GM21515 (cell line): Measurements from ENCODE around the gene RHOJ.

Experiments used
- ATAC-seq: cut with Tn5 transposase; IDR thresholded peaks from one replicate; pipeline ENCODE4 v1.9.1; 2021; ENCODE audit not compliant: unreplicated experiment

RHOJ gene

DNA sequence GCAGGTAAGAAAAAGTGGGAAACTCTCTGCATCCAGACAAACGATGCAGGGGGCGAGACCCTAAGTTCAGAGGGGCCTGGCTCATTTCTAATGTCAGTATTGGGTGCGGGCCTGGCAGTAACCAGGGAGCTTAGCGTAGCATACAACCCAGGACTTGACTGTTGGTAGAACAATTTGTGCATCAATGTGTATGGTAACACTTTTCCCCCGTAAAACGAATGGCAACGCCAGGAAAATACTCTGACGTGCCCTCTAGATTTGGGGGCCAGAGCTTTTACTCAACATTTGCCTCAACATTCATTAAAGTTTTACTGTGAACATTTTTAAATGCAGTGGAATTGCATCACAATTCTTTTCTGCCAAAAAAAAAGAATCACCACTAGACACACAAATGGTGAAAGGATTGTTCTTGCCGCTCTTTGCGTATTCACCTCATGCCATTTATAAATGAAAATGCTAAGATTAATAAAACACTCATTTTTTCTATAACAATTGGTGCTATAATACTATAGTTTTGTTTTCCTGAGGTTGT lies 867 bp downstream of the RHOJ start:
- ATAC-seq = no peak

DNA sequence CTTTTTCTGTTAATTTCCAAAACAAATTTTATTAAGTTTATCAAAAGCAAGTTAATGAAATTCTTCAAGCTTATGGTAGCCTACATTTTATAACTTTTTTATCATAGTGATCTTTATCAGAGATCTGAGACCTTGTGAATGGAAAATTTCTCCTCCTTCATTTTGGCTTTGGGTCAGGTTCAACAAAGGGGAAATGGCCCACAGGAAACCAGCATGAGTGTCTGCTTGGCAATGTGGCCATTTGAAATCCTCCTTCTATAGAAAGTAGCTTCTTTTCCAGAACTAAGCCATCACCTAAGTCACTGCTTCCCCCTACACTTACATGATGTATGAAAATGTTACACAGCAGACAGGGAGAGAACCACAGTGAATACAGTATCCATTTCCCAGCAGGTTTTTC lies 1.6 kb downstream of the RHOJ start:
- no peak for ATAC-seq

DNA sequence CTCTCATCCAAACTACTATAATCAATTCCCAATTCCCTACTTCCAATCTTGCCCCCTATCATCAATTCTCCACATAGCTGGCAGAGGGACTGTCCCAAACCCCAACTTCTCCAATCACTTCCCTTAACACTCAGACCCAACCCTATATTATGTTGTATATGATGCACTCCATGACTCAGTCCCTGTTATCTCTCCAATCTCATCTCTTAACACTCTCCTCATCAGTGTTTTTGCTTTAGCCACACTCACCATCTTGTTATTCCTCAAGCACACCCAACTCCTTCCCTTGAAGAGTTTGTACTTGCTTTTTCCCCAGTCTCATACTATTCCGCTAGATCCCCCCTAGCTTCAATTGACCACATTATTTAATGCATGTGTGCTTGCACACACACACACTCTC lies 4.9 kb downstream of the RHOJ start:
- ATAC-seq = no peak

DNA sequence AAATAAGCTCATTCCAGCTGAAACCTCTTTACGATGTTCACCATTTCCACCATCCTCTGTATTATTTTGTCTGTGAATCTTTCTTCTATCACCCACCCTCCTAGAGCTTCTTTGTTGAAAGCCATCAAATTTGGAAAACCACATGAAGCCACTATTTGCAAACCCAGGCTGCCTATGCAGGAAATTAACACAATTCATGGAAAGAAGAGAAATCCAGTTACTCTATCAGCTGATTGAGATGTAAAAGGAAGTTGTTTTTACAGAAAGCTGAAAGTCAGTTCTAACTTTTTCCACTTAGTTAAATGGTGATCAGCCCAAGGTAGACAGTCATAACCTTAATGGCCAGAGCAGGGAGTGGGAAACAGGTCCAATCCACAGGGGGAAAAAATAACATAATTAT lies 6.6 kb downstream of the RHOJ start:
- no peak for ATAC-seq

DNA sequence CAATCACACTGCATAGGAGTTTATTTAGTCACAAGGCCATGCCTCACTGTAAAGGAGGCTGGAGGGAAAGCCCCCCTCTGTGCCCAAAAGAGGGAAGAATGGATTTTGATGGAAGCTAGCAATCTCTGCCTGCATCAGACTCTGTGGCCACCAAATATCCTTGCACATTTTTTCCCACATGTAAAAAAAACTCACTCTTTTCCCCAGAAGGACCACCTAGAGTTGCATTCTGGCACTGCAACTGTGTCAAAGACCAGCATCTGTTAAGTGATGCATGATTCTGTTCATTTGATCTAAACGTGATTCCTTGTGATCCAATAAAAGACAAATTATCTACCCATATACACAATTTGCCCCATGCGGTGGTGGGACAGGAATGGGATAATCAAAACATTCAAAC lies 8.0 kb downstream of the RHOJ start:
- no peak for ATAC-seq

DNA sequence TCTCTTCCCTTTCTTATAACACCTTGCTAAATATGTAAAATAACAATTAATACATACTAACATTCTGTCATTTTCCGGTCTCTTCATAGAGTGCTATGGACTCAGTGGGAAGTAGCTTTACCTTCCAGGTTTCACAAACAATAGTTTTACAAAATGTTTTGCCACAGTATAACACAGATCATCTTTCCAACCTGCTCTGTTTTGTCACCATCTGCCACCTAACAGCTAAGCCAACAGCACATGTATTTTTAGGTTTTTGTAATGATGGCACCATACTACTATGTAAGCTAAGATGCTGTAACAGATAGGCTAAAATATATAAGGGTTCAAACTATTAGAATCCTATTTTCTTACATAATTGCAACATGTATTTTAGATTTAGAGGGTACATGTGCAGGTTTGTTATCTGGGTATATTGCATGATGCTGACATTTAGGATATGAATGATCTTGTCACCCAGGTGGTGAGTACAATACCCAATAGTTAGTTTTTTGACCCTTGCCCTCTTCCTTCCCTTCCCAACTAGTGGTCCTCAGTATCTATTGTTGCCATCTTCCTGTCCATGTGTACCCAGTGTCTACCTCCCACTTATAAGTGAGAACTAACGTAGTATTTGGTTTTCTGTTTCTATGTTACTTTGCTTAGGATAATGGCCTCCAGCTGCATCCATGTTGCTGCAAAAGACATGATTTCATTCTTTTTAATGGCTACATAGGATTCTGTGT lies 8.7 kb downstream of the RHOJ start:
- no peak for ATAC-seq

DNA sequence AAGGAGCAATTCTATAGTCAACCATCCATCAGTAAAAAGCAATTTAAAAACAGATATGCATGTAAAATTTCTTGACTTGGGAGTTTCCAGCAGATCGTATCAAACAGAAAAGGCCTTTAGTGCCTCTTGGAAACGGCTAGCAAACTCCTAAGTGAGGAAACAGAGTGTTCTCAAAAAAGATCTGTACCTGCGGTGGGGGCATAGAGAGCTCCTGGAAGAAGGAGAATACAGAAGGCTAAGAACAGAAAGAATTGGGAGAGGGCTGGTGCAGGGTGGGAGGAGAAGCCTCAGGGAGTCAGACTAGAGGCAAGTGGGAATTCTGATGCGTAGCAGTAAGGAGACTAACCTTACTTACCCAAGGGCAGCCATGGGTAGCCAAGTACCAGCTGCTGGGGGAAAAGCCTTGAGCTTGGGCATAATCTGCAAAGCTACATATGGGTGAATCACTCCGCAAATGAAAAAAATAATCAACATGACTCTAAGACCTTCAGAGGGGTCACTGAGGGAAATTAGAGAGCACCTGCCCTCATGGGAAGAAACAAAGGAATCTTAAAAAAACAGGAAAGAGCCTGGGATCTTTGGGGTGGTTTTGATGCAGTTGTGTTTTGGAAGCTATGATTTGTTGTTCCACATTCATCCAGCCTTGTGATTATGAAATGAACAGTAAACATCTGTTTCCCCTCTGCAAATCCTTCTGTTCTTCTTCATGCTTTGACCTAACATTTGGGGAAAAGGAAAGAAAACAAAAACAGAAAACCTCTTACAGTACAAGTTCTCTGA lies 10.4 kb downstream of the RHOJ start:
- ATAC-seq = no peak

DNA sequence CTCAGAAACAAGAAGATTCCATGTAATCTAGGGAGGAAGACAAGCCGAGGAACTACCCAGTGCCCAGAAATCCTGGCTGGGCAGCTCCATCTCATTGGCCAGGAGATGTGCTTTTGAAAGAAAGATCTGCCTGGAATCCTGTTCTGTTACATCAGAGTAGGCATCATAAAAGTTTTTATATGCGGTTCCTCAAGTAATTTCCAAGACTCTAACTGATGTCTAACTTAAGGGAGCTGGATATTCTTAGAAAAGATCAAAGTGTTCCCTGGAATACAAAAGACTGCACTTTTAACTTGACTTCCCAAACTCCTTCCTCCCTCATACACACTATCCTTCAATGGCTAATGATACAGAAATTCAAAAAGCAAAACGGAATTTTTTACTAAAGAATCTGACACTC lies 16.3 kb downstream of the RHOJ start:
- ATAC-seq = no peak

DNA sequence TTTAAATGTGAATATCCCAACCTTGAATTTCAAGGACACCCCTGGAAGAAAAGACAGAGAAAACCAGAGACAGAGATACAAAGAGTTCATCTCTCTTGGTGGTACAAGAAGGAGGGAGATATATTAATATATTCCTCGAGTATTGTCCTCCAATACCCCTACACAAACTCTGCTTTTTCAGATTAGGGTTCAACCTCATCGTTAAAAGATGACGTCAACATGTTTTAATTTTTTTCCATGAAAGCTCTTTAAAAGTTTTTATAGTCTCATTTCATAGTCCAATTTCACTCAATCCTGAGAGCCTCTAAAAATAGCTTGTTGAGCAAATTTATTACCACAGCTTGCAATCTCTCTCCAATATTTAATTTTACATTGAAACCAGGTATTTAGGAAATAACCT lies 19.4 kb downstream of the RHOJ start:
- ATAC-seq = no peak

DNA sequence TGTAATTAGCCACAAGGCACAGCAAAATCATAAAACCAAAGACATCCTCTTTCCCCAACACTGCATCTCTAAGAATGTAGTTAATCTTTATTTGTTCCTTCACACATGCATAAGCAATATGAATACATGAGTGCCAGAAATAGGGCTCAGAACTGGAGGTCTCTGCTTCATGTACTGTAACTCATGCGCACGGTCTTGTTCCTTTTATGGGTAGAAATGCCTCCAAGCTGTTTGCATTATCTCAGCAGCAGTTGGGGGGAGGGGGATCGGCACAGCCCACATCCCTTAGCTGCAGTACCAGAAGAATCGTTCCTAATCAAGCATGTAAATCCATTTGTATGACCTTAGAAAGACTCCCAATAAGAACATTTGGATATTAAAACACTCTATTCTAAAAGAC lies 20.0 kb downstream of the RHOJ start:
- ATAC-seq = no peak

DNA sequence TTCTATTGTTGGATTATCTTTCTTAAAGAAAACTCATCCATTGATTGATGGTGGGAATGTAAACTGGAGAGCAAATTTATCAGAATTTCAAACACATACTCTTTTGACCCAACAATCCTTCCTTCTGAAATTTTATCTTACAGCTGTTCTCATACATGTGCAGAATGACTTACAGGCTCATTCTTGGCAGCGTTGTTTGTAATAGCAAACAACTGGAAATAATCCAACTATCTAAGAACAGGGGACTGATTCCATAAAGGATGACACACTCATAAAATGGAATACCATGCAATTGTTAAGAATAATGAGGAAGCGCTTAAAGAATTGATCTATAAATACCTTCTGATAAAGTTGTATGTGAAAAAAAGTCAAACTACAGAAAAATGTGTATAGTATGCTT lies 24.0 kb downstream of the RHOJ start:
- no peak for ATAC-seq

DNA sequence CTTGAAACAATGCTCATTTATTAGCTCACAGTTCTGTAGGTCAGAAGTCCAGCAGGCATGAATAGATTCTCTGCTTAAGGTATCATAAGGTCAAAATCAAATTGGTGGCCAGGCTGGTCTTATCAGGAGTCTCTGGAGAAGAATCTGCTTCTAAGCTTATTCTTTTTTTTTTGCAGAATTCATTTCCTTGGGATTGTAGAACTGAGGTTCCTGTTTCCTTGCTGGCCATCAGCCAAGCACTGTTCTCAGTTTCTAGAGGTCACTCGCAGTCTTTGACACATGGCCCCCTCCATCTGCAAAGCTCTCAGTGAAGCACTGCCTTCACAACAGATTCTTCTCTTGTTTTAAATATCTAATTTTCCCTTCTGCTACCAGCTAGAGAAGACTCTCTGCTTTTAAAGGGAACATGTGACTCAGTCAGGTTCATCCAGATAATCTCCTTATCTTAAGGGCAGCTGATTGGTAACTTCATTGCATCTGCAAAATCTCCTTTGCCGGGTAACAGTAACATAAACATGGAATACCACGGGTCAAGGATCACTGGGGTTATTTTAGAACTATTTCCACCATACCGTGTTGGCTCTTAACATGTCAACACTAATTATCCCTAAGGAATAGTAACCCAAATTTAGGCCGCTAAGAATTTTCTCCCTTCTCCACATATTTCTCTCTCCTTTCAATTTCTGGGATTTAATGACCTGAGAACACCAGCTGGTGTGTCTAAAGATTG lies 25.3 kb downstream of the RHOJ start:
- ATAC-seq = no peak

DNA sequence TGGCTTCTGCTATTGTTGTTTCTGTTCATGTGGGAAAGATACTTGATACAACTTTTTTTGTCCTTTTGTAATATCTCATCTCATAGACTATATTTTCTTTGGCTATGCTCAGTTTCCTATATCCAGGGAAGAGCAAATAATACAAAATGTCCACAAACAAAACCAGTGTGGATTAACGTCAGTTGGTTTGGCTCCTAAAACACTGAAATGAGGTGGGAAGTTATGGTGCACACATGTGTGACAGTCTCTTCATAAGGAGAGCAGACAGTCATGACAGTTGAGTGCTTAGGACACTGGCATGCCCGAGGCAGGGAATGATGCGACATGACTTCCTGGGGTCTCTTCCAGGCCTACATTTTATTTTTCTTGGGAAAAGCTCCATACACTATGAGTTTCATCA lies 27.5 kb downstream of the RHOJ start:
- no peak for ATAC-seq

DNA sequence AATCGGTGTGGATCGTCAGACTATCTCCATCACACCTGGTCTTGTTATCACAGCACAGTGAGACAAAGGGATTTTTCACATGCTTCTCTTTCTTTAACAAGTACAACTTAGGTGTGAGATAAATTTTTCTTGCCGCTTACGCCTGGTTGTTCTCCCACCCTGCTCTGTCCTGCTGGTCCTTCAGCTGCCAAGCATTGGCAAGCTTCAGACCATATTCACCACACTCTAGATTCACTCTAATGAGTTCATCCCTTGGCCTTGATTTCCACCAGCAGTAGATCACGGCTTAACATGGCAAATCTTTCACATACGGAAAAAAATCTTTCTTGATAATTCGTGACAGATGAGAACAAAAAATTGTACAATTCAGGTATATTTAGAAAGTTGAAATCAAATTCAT lies 33.5 kb downstream of the RHOJ start:
- ATAC-seq = no peak

DNA sequence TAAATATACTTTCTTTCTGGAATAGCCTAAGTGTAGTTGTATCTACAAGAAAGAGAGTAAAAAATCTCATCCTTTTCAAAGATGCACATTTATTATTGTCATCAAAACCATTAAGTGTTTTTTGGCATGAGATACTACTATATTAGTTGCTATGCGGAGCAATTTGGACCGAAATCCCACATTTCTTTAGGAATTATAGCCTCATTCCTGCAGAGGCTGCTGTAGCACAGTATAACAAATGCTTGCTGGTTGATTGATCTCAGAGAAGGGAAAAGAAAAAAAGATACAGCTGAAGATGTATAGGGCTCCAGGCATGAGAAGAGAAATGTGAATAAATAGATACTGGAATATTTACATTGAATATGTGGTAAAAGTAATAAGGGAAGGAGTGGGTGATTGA lies 36.0 kb downstream of the RHOJ start:
- ATAC-seq = no peak

DNA sequence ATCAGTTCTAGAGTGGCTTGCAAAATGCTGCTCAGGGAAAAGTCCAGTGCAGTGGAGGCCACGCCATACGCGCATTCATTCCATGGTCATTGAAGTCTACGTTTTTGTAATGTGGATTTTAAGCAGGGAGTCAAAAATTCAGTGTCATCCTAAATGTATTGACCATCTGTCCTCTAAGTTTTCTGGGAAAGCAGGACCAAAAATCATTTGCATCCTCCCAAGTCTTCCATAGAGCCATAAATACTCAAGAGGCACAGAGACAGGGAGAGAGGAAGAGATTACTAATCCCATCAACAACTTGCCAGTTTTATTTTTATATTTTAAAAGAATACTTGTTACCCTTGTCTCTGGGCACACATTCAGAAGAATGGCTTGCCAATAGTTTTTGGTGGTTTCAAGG lies 36.9 kb downstream of the RHOJ start:
- ATAC-seq = no peak

DNA sequence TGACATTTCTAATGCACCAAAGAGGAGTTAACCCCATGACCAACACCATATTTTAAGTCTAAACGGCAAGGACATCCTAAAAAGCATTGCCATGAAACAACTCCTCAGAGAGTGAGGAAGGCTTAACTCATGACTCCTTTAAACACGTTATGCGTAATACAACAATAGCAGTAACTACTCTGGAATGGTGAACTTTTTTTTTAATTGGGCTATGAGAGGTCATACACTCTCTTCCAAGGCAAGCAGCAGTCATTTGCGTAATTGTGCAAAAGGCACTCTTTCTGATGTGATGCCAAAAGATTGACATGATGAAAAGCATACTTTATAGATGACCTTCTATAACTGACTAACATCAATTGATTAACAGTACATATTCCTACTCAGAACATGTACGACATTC lies 39.4 kb downstream of the RHOJ start:
- ATAC-seq = no peak

DNA sequence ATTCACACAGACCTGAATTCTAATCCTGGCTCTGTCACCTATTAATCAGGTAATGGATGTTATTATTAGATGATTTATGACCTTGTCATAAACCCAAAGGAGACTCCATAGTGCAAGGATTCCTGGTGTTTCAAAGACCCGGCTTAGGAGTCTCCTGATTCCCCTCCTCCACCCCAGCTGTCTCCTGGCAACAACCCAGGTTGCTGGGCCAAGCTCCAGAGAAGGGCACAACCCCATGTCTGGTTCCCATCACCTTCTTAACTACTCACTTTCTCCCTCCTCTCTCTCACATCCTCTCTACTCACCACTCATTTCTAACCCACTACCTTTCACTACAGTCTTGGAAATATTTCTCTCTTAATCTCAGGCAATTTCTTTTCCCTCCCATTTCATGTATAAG lies 41.6 kb downstream of the RHOJ start:
- ATAC-seq = no peak

DNA sequence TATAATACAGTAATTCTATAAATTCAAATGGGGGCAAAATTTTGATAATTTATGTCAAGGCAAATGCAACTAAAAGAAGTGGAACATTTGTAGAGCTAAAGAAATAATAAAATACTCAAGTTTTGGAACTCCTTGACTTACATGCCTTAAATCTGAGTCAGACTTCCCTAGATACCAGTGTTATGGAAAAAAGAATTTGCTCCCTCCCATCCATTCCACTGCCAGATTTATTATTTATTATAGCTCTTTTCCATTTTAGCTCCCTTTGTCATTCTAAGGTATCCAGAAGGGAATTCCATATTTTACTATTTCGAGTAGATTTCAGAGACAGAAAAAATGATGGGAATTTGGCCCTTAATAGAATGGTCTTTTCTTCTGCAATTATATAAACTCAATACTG lies 44.0 kb downstream of the RHOJ start:
- ATAC-seq = no peak

DNA sequence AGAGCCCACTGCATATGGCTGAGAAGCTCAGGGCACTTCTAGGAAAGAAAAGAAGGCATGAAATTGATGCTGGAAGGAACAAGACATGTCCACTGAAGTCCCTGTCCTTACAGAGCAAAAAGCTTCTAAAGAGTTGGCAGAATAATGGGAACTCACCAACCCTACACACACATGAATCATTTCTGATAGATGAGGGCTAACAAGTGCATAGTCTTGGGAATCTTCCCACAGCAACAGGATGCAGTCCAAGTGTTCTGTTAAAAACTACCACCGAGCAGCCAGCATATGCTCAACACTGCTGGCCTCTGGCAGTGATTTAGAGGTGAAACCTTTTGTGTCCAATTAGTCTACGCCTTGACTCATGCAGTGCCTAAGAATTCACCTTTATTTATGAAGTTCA lies 44.8 kb downstream of the RHOJ start:
- ATAC-seq = no peak

DNA sequence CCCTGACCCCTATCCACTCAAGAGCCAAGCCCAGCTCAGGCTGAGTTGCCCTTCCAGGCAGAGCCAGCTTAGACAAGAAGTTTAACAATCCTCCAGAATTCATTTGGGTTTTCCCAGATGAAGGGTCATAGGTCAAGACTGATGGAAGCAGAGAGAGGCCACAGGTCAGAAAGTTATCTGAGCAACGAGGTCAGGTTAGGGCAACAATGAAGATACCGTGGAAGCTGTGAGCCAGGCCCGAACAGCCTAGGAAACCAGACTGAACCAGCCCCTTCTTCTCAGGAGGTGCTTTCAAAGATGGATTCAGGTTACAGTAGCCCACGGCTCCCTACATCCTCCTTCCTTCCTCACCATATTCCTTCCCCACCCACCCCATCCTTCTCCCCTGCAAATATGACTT lies 53.1 kb downstream of the RHOJ start:
- ATAC-seq = no peak

DNA sequence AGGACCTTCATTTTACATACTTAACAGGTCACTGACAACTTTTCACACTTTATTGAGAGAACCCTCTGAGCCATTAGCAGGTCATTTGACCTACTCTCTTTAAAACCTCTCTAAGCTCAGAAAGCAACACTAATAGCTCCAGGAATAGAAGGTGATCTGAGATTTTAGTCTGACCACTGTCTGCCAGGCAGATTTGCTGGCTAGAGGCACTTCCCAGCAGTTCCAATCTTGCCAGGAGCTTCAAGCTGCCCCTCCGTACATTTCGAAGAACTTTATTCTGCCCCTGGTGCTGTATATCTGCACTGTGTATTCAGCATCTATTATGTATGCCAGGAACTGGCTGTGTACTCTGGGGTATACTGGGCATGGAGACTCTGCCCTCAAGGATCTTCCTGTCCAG lies 58.2 kb downstream of the RHOJ start:
- ATAC-seq = no peak
